GM18951 (cell line): ENCODE data around the gene MLN.

Experiments used
- POLR2A ChIP-seq: IDR thresholded peaks from 4 replicates; pipeline ENCODE4 v1.6.1; 2011; ENCODE audit warnings: mild to moderate bottlenecking; ENCODE audit not compliant: insufficient read length, insufficient read depth; ENCODE audit errors: extremely low read depth
- in situ Hi-C: fragments of 300-500 bp; cut with MboI; formaldehyde crosslinking; loops from one replicate; pipeline ENCODE4 v1.12.0; 2022; ENCODE audit warnings: low sequenced_read_pairs, mixed read lengths, inconsistent platforms; ENCODE audit not compliant: unreplicated experiment

Gene MLN

DNA sequence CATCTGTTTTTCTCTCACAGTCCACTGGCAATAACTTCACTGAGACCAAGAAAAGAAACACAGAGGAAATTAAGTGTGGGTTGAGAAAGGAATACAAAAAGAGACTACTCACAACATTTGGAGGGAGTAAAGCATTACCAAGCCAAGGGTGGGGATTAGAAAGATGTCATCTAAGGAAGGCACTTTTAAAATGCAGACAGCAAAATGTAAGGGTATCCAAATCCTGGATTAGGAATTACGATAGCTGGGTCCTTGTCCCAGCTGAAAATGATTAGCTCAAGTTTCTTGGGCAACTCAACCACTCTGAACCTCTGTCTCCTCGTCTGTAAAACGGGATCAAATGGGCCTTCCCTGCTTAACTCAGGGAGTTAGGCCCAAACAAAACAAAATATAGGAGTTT is 17.1 kb downstream of the MLN start:
- in situ Hi-C loops = no loop called here
- TF ChIP-seq POLR2A = no peak

DNA sequence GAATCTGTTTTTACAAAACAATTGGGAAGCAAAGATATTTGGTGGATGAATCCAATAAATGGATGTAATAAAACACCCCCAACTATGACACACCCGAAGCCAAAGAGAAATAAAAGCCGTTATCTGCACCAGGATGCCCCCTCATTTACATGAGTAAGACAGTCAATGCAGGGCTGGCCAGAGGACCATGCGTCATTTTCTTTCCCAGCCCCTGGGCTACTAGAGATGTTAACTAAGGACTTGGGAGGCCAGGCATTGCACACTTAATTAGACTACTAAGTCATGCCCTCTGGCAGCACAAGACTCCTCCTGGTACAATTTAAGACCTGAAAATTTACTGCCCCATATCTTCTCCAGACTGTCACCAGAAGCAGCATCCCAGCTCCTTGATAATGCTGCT is 18.0 kb downstream of the MLN start:
- in situ Hi-C loops = no loop called here
- no peak for TF ChIP-seq POLR2A

DNA sequence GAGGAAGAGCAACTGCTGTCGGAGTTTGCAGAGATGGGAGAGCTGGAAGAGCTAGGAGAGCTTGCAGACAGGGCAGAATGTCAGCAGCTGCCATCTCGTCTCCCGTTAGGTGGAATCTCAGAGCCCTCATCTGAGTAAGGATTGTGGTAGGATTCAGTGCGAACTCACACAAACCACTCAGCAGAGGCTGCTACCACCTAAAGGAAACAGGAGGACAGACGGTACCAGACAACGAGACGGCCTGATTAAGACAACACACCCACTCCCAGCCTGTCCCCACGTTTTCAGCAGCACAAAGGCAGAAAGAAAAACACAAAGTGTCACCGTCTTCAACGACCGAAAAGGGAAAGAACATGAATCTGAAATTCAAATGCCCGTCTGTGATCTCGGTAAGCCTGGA is 19.0 kb downstream of the MLN start:
- in situ Hi-C loops = no loop called here
- TF ChIP-seq POLR2A = no peak

DNA sequence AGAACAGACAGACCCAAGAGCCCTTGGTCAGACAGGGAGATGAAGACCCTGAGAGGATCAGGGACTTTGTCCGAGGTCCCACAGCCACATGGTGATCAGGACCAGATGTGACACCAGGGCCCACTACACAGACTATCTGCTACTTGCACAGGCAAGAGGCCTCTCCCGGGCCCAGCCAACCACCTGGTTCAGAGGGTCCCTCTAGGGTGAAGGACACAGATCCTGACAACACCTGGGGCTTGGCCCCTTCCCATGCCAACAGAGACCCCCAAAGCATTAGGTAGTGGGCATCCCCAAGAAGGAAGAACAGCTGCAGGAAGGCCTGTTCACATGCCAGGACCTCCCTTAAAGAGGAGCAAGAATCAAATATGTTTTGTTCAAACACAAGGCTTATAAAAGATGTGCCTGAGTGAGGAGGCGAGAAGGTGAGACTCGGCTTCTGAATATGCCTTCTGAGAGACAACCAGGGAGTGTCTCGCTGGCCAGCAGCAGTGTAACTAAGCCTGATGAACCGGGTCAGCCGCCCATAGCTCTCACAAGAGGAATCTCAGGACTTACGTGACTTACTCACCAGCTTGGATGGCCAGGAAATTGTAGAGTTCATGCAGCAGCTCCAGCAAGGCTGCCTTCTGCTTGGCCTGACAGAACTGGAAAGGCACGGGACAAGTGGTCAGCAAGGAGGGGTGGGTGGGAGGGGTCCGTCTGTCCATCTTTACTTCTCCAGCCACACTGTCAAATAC is 19.9 kb downstream of the MLN start:
- in situ Hi-C loops = no loop called here

DNA sequence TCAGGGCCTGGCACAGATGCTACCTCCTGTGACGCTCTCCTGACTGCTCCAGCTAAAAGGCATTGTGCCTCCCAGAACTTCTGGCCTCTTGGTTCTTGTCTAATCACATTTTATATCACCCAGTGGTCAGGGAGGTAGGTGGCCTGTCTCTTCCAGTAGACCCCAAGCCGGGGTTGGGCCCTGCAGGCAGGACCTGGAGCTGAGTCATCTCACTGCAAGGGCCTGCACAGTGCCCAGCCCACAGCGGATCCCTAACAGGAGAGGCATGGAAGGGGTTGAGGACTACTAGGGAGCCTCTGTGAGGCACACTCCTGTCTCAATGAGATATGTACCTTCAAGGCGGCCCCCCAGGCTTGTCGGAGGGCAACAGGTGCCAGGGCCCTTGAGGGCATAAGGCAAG is 21.2 kb downstream of the MLN start:
- no peak for TF ChIP-seq POLR2A
- in situ Hi-C loops = no loop called here

More for the DNA sequence above, 19.9 kb downstream of the MLN start:
- TF ChIP-seq POLR2A = no peak

DNA sequence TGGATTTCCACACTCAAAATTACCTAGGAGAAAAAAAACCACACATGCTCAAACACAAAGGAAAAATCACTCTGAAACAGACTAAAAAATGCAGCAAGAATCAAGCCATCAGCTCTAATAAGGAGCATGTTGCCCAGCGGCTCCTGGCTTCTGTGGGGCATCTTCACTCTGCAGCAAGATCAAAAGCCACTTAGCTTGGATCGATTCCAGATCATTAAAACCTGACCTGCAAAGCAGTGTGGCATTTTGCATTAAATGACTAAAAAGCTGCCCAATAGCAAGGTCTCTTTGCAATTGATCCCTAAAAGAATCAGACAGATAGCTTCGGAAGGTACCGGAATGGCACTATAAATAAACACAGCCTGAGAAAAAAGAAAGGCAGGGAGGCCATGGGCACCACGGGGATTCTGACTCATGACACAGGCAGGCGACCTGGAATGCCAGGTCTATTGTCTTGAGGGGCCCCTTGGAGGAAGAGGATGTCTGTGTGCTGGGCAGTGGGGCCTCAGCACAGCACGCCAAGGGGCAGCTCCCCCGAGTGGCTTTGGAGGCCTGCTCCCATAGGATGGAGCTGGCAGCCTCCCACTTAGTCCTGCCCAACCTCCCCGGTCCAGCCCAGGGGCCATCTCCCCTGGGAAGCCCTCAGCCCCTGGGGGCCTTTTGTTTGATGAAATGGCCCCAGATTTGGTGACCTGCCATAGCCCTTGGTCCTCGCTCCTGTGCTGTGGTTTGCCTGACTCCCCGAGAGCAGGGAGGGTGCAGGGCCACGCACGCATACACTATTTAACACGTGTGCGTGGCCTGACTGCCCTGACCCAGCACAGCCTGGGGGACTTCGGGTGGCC is 22.4 kb downstream of the MLN start:
- in situ Hi-C loops = no loop called here
- no peak for TF ChIP-seq POLR2A

DNA sequence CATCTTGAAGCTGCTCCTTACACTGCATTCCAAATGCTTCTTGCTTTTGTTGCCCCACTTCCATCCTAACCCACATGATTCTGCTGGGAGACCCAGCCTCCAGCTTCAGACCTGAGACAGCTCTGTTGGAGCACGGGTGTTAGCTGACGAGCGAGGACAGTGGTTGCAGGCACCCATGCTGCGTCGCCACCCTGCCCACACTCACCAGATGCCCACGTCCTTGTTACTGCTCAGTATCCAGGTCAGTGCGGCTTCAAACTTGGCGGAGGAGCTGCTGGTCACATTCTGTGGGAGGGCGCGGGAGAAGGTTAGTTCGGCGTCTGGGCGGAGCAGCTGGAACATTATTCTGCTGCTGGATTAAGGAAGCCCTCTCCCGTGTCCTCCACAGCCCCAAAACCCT is 23.9 kb downstream of the MLN start:
- no peak for TF ChIP-seq POLR2A
- in situ Hi-C loops = no loop called here

DNA sequence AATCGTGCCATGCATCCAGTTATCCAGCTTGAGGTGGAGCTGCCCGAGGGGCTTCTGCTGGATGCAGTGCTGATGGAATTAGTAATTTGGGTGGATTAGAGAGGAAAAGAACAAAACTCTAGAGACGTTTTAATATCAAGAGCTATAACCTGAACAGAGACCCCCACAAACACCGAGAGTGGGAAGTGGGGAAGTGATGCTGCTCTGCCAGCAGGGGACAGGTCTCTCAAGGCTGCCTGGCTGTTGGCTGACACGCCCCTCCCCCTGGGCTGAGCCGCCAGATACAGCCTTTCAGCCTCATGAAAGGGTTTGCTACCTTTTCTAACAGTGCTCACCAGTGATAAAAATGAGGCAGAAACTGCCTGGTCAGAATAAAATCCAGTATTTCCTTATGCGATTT is 24.5 kb downstream of the MLN start:
- in situ Hi-C loops = no loop called here
- no peak for TF ChIP-seq POLR2A

DNA sequence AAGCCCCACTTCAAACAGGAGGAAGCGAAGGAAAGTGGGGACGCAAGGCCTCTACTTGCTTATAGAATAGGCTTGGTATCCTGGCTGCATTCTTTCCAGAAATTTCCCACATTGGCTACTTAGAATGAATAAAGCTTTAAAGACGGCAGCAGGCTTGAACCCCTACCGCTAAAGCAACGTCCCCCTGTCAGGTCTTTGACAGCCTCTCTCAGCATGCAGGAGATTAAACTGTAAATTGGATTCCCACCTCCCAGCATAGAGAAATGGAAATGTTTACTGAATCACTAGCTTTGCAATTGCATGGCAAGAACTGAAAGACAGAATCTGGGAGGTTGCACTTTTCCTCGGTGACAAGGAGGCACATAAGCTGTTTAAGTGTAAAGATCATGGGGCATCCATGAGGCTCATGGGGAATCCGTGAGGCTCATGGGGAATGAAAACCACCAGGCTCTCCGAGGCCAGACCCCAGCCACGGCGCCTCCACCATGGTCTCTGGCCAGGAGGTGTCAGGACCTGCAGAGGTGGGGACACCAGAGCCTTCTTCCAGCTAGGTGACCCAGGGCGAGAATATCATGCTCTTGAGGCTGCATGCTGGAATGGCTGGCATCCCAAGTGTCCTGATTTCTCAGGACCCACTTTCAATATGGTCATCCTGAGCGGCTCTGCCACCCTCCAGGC is 25.2 kb downstream of the MLN start:
- TF ChIP-seq POLR2A = no peak
- in situ Hi-C loops = no loop called here

DNA sequence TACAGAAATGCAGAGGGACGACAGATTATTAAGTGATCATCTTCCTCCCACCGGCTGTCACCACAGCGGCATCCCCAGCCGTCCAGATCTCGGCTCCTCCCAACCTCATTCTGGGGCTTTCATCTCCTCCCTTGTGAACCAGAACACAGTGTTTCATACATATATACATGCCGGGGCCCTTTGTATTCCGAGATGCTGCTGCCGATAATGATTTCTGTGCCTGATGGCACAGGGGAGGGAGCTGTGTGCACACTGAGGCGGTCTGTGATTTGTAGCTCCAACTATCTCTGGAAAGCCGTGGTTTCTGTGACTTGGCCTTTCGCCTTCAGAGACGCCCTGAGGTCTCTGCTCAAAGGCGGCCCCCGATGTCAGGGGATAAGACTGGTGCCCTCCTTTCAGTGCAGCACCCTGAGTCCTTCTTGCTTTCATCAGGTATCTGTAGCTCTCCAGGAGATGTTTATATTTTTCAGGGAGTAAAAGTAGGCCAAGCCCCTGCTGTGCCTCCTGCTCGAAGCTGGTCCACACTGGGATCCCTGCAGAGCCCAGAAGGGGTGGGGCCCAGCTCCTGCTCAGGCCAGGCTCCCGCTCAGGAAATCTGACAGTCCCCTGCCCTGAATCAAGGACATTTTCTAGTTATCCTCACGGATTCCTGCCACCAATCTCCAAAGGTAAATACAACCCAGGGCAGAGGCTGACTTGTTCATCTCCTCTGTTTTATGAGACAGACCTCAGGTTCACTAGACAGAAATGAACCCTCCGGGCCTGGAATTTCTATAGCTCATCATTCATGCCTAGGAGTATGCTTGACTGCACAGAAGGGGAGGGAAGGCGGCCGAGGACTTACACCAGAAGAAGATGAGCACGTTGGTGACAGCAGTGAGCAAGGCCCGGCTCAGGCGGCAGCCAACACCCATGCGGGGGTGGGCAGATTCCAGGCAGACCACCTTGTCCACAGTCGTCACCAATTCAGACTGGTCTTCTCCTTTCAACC is 26.1 kb downstream of the MLN start:
- TF ChIP-seq POLR2A = no peak
- in situ Hi-C loops = no loop called here

DNA sequence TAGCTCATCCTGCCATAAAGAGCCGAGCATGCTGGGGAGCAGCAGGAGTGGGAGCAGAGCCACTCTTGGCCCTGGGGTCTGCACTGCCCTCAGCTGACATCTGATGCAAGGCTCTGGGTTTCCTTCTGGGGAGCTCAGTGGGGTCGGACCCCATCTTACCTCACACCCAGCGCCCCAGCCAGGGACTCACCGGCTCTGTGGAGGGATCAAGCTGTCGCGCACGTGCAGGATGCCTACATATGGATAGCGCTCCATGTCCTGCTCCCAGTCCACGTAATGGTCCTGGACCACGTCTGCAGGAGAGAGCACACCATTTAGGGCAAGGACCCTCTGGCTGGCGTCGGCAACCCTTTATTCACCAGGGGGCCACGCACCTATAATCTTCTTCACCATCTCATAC is 27.0 kb downstream of the MLN start:
- in situ Hi-C loops = no loop called here
- TF ChIP-seq POLR2A = no peak

DNA sequence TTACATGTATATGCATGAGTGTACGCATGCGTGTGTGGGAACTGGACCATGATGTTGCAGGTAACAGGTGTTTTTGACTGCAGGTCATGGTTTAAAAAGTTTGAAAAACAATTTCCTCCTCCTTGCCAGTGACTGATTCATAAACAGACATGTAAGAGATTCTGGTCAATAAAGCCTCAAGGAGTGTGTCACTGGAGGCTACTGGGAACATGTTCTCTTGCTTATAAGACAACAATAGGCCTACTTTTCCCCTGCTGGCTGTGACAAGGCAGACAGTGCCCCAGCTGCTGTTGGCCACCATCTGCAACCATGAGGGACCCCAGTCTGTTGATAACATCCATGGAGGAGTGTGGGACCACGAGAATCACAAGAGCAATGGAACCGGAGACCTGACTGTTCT is 27.6 kb downstream of the MLN start:
- TF ChIP-seq POLR2A = no peak
- in situ Hi-C loops = no loop called here
